ENCODE data around the gene FRG2C. TPM values are rescaled to one million over a fixed set of nuclear protein-coding genes. Genes with fewer than 3 reads are reported as not detected.
"Not testable (repeated sequence)": the region's sequence is repeated elsewhere in the genome, so short reads cannot be mapped to it uniquely, and the experiment has no call there.

Gene FRG2C
- polyA plus RNA-seq, 1 of the 3 experiments (the other 2 are of a cell fraction) = not detected

- Histone ChIP-seq H4K20me1 (ENCODE audit: insufficient read depth) (no peaks in the 10 kb centered on the region), H3K4me2 (no peak overlapping the region), H3K79me2 (ENCODE audit: insufficient read depth) (no peaks in the 10 kb centered on the region), H3K4me1 (ENCODE audit: control insufficient read depth in 1 of 2, insufficient read depth in 2 of 2, low read depth in 1 of 2, low read length in 1 of 2) (peaks cover 0 to 6% of the 10 kb centered on the region in 2 experiments; a peak in 1 of 4 replicates), H3K27me3 (ENCODE audit: insufficient read depth) (no peaks in the 10 kb centered on the region), H3K4me3 (ENCODE audit: low read depth in 2 of 2, low read length in 1 of 2) (no peak overlapping the region), H3K9ac (no peak overlapping the region), H3K9me2 (no peaks in the 10 kb centered on the region), H3K9me3 (no peaks in the 10 kb centered on the region), H3K27ac (ENCODE audit: low read depth in 2 of 2, low read length in 1 of 2) (no peak overlapping the region), H2AFZ (ENCODE audit: low read depth) (no peak overlapping the region), H3F3A (replicated peaks; ENCODE audit: insufficient read depth) (no peaks in the 10 kb centered on the region), H3K36me3 (replicated peaks in 1 of 2; ENCODE audit: control insufficient read depth in 1 of 2, insufficient read depth in 2 of 2, low read length in 1 of 2) (no peaks in the 10 kb centered on the region)
- DNase-seq = no peak
- ChIA-PET POLR2A (no interaction called here), CTCF (no interaction called here)
- TF ChIP-seq FOXM1 (IDR thresholded peaks at IDR 0.05; ENCODE audit: low read depth) = no peak
- TF ChIP-seq USF1 (IDR thresholded peaks at IDR 0.05; ENCODE audit: borderline replicate concordance, low read depth) = no peak
- no peak for TF ChIP-seq CTCF (IDR thresholded peaks at IDR 0.05)
- no peak for TF ChIP-seq GABPA (IDR thresholded peaks at IDR 0.05; ENCODE audit: low read depth)
- no peak for TF ChIP-seq IRF3 (IDR thresholded peaks at IDR 0.05; ENCODE audit: low read depth, low read length)
- no peak for TF ChIP-seq NRF1 (IDR thresholded peaks at IDR 0.05; ENCODE audit: low read depth, low read length)
- no peak for TF ChIP-seq RCOR1 (IDR thresholded peaks at IDR 0.05; ENCODE audit: low read length)
- TF ChIP-seq NFIC (IDR thresholded peaks at IDR 0.05; ENCODE audit: borderline replicate concordance) = no peak
- 41% methylated on average over 2 of the region's 4 CpGs for WGBS (ENCODE audit: low lambda C conversion rate)
Observed at GRCh38 chr3:75631541-75631940, 32.6 kb upstream of the FRG2C start.

GRCh38 chr3:75638947-75639346, 25.2 kb upstream of the FRG2C start:
- H3K4me2 ChIP-seq; H3K9ac ChIP-seq; H3K9me2 ChIP-seq; H2AFZ ChIP-seq (ENCODE audit: low read depth); H3K79me2 ChIP-seq (ENCODE audit: insufficient read depth); H3K9me3 ChIP-seq; H3K36me3 ChIP-seq (replicated peaks in 1 of 2; ENCODE audit: control insufficient read depth in 1 of 2, insufficient read depth in 2 of 2, low read length in 1 of 2); H3K4me1 ChIP-seq (ENCODE audit: control insufficient read depth in 1 of 2, insufficient read depth in 2 of 2, low read depth in 1 of 2, low read length in 1 of 2); H3F3A ChIP-seq (replicated peaks; ENCODE audit: insufficient read depth); CTCF ChIA-PET; DNase-seq; H4K20me1 ChIP-seq (ENCODE audit: insufficient read depth); H3K27ac ChIP-seq (ENCODE audit: low read depth in 2 of 2, low read length in 1 of 2); H3K27me3 ChIP-seq (ENCODE audit: insufficient read depth); H3K4me3 ChIP-seq (ENCODE audit: low read depth in 2 of 2, low read length in 1 of 2); POLR2A ChIA-PET: not testable (repeated sequence)
- WGBS (ENCODE audit: low lambda C conversion rate) = 78% methylated on average over 10 of the region's 10 CpGs

- Histone ChIP-seq H3K4me2 (peak overlapping the region; percentile 89), H3K4me3 (ENCODE audit: low read depth in 2 of 2, low read length in 1 of 2) (peak overlapping the region; percentile 59 to 73), H2AFZ (ENCODE audit: low read depth) (peak overlapping the region; percentile 97), H3K9ac (peak overlapping the region; percentile 67), H3K27ac (ENCODE audit: low read depth in 2 of 2, low read length in 1 of 2) (peak overlapping the region in 1 of 2 experiments; percentile 55; a peak in 1 of 4 replicates)
- POLR2A ChIA-PET; CTCF ChIA-PET; H4K20me1 ChIP-seq (ENCODE audit: insufficient read depth); H3K36me3 ChIP-seq (replicated peaks in 1 of 2; ENCODE audit: control insufficient read depth in 1 of 2, insufficient read depth in 2 of 2, low read length in 1 of 2); H3F3A ChIP-seq (replicated peaks; ENCODE audit: insufficient read depth); H3K9me3 ChIP-seq; H3K79me2 ChIP-seq (ENCODE audit: insufficient read depth); H3K9me2 ChIP-seq; H3K27me3 ChIP-seq (ENCODE audit: insufficient read depth); H3K4me1 ChIP-seq (ENCODE audit: control insufficient read depth in 1 of 2, insufficient read depth in 2 of 2, low read depth in 1 of 2, low read length in 1 of 2): not testable (repeated sequence)
- peak; percentile 70 for DNase-seq
- 8% methylated on average over 8 of the region's 16 CpGs for WGBS (ENCODE audit: low lambda C conversion rate)
- peak; percentile 88 for TF ChIP-seq CHD2 (IDR thresholded peaks at IDR 0.05; ENCODE audit: low read length, partially characterized antibody)
- TF ChIP-seq ZBTB33 (IDR thresholded peaks at IDR 0.05; ENCODE audit: borderline replicate concordance, low read depth) = peak; percentile 88
- peak; percentile 55 for TF ChIP-seq NRF1 (IDR thresholded peaks at IDR 0.05; ENCODE audit: low read depth, low read length)
- TF ChIP-seq ELF1 (IDR thresholded peaks at IDR 0.05) = peak; percentile 55; the same call in 1 of the 2 replicates
- peak; percentile 52; the same call in 1 of the 2 replicates for TF ChIP-seq GABPA (IDR thresholded peaks at IDR 0.05; ENCODE audit: low read depth)
- TF ChIP-seq POLR2AphosphoS5 (IDR thresholded peaks at IDR 0.05; ENCODE audit: low read depth, low read length) = 0 out of 2 replicates have a peak, but pooled peaks have one; percentile 22
Observed at GRCh38 chr3:75641107-75641517, 23.0 kb upstream of the FRG2C start.

All from SK-N-SH (cell line).